ENCODE measurements around the gene IGFBP5. TPM values are rescaled to one million over a fixed set of nuclear protein-coding genes. Genes with fewer than 3 reads are reported as not detected.

IGFBP5 gene
- polyA plus RNA-seq, 2 donors: 29.4 to 46.5 TPM

GRCh38 chr2:216673021-216673420 is 22.3 kb downstream of the IGFBP5 start:
- peak overlapping the region in 1 of 2 donors; percentile 33 for H3K27ac ChIP-seq (ENCODE audit: low read depth in 2 of 2, low read length in 1 of 2)
- peaks cover 2 to 3% of the 10 kb centered on the region in 2 donors for H3K4me1 ChIP-seq (ENCODE audit: control insufficient read depth in 2 of 2, insufficient read depth in 2 of 2, low read length in 1 of 2)
- peaks cover 0 to 2% of the 10 kb centered on the region in 2 donors for H3K36me3 ChIP-seq (ENCODE audit: control insufficient read depth in 2 of 2, insufficient read depth in 2 of 2, low read length in 1 of 2)
- 85 to 87% methylated on average over 10 of the region's 10 CpGs for WGBS, 2 donors
- no peaks in the 10 kb centered on the region for H3K9me3 ChIP-seq (ENCODE audit: control insufficient read depth in 2 of 2, insufficient read depth in 1 of 2, low read depth in 1 of 2, low read length in 1 of 2)
- H3K4me3 ChIP-seq (ENCODE audit: low read depth in 1 of 2, low read length in 2 of 2): no peak overlapping the region
- no peaks in the 10 kb centered on the region for H3K27me3 ChIP-seq (ENCODE audit: control insufficient read depth in 1 of 2, insufficient read depth in 2 of 2, low read length in 2 of 2)

GRCh38 chr2:216672466-216672865 is 22.9 kb downstream of the IGFBP5 start:
- H3K27ac ChIP-seq (ENCODE audit: low read depth in 2 of 2, low read length in 1 of 2): no peak overlapping the region
- H3K36me3 ChIP-seq (ENCODE audit: control insufficient read depth in 2 of 2, insufficient read depth in 2 of 2, low read length in 1 of 2): peaks cover 0 to 2% of the 10 kb centered on the region in 2 donors
- 82 to 85% methylated on average over 10 of the region's 10 CpGs for WGBS, 2 donors
- no peak overlapping the region for H3K4me3 ChIP-seq (ENCODE audit: low read depth in 1 of 2, low read length in 2 of 2)
- no peaks in the 10 kb centered on the region for H3K9me3 ChIP-seq (ENCODE audit: control insufficient read depth in 2 of 2, insufficient read depth in 1 of 2, low read depth in 1 of 2, low read length in 1 of 2)
- peaks cover 0 to 3% of the 10 kb centered on the region in 2 donors for H3K4me1 ChIP-seq (ENCODE audit: control insufficient read depth in 2 of 2, insufficient read depth in 2 of 2, low read length in 1 of 2)
- H3K27me3 ChIP-seq (ENCODE audit: control insufficient read depth in 1 of 2, insufficient read depth in 2 of 2, low read length in 2 of 2): no peaks in the 10 kb centered on the region

GRCh38 chr2:216671791-216672343 is 23.5 kb downstream of the IGFBP5 start:
- Histone ChIP-seq H3K4me1 (ENCODE audit: control insufficient read depth in 2 of 2, insufficient read depth in 2 of 2, low read length in 1 of 2) (peaks cover 0 to 3% of the 10 kb centered on the region in 2 donors), H3K9me3 (ENCODE audit: control insufficient read depth in 2 of 2, insufficient read depth in 1 of 2, low read depth in 1 of 2, low read length in 1 of 2) (no peaks in the 10 kb centered on the region), H3K27ac (ENCODE audit: low read depth in 2 of 2, low read length in 1 of 2) (no peak overlapping the region), H3K27me3 (ENCODE audit: control insufficient read depth in 1 of 2, insufficient read depth in 2 of 2, low read length in 2 of 2) (no peaks in the 10 kb centered on the region), H3K36me3 (ENCODE audit: control insufficient read depth in 2 of 2, insufficient read depth in 2 of 2, low read length in 1 of 2) (peaks cover 0 to 2% of the 10 kb centered on the region in 2 donors), H3K4me3 (ENCODE audit: low read depth in 1 of 2, low read length in 2 of 2) (no peak overlapping the region)
- WGBS, 2 donors: 76 to 88% methylated on average over 12 of the region's 12 CpGs

- 81 to 82% methylated on average over 11 of the region's 11 CpGs for WGBS, 2 donors
- Histone ChIP-seq H3K9me3 (ENCODE audit: control insufficient read depth in 2 of 2, insufficient read depth in 1 of 2, low read depth in 1 of 2, low read length in 1 of 2) (no peaks in the 10 kb centered on the region), H3K4me3 (ENCODE audit: low read depth in 1 of 2, low read length in 2 of 2) (no peak overlapping the region), H3K27ac (ENCODE audit: low read depth in 2 of 2, low read length in 1 of 2) (no peak overlapping the region), H3K36me3 (ENCODE audit: control insufficient read depth in 2 of 2, insufficient read depth in 2 of 2, low read length in 1 of 2) (peaks cover 0 to 2% of the 10 kb centered on the region in 2 donors), H3K4me1 (ENCODE audit: control insufficient read depth in 2 of 2, insufficient read depth in 2 of 2, low read length in 1 of 2) (peaks cover 3% of the 10 kb centered on the region in 2 donors), H3K27me3 (ENCODE audit: control insufficient read depth in 1 of 2, insufficient read depth in 2 of 2, low read length in 2 of 2) (no peaks in the 10 kb centered on the region)
Measured at GRCh38 chr2:216671081-216671411, 24.3 kb downstream of the IGFBP5 start.

GRCh38 chr2:216670266-216671080 is 24.9 kb downstream of the IGFBP5 start:
- Histone ChIP-seq H3K36me3 (ENCODE audit: control insufficient read depth in 2 of 2, insufficient read depth in 2 of 2, low read length in 1 of 2) (peaks cover 0 to 2% of the 10 kb centered on the region in 2 donors), H3K27ac (ENCODE audit: low read depth in 2 of 2, low read length in 1 of 2) (no peak overlapping the region), H3K4me3 (ENCODE audit: low read depth in 1 of 2, low read length in 2 of 2) (no peak overlapping the region), H3K4me1 (ENCODE audit: control insufficient read depth in 2 of 2, insufficient read depth in 2 of 2, low read length in 1 of 2) (peaks cover 3 to 8% of the 10 kb centered on the region in 2 donors), H3K9me3 (ENCODE audit: control insufficient read depth in 2 of 2, insufficient read depth in 1 of 2, low read depth in 1 of 2, low read length in 1 of 2) (no peaks in the 10 kb centered on the region), H3K27me3 (ENCODE audit: control insufficient read depth in 1 of 2, insufficient read depth in 2 of 2, low read length in 2 of 2) (no peaks in the 10 kb centered on the region)
- WGBS, 2 donors: 65 to 66% methylated on average over 14 to 17 of the region's 17 CpGs

GRCh38 chr2:216666461-216667233 is 28.7 kb downstream of the IGFBP5 start:
- H3K4me3 ChIP-seq (ENCODE audit: low read depth in 1 of 2, low read length in 2 of 2): no peak overlapping the region
- no peak overlapping the region for H3K27ac ChIP-seq (ENCODE audit: low read depth in 2 of 2, low read length in 1 of 2)
- no peaks in the 10 kb centered on the region for H3K9me3 ChIP-seq (ENCODE audit: control insufficient read depth in 2 of 2, insufficient read depth in 1 of 2, low read depth in 1 of 2, low read length in 1 of 2)
- H3K4me1 ChIP-seq (ENCODE audit: control insufficient read depth in 2 of 2, insufficient read depth in 2 of 2, low read length in 1 of 2): peaks cover 5 to 13% of the 10 kb centered on the region in 2 donors
- H3K27me3 ChIP-seq (ENCODE audit: control insufficient read depth in 1 of 2, insufficient read depth in 2 of 2, low read length in 2 of 2): no peaks in the 10 kb centered on the region
- peaks cover 0 to 4% of the 10 kb centered on the region in 2 donors for H3K36me3 ChIP-seq (ENCODE audit: control insufficient read depth in 2 of 2, insufficient read depth in 2 of 2, low read length in 1 of 2)
- 13 to 14% methylated on average over 9 of the region's 9 CpGs for WGBS, 2 donors

- H3K27ac ChIP-seq (ENCODE audit: low read depth in 2 of 2, low read length in 1 of 2): peak overlapping the region; percentile 25 to 56
Measured at GRCh38 chr2:216665717-216666116, 29.6 kb downstream of the IGFBP5 start.

GRCh38 chr2:216665242-216665641 is 30.1 kb downstream of the IGFBP5 start:
- Histone ChIP-seq H3K4me3 (ENCODE audit: low read depth in 1 of 2, low read length in 2 of 2) (no peak overlapping the region), H3K36me3 (ENCODE audit: control insufficient read depth in 2 of 2, insufficient read depth in 2 of 2, low read length in 1 of 2) (peaks cover 0 to 7% of the 10 kb centered on the region in 2 donors), H3K27me3 (ENCODE audit: control insufficient read depth in 1 of 2, insufficient read depth in 2 of 2, low read length in 2 of 2) (no peaks in the 10 kb centered on the region), H3K27ac (ENCODE audit: low read depth in 2 of 2, low read length in 1 of 2) (peak overlapping the region; percentile 25 to 84), H3K4me1 (ENCODE audit: control insufficient read depth in 2 of 2, insufficient read depth in 2 of 2, low read length in 1 of 2) (peaks cover 5 to 13% of the 10 kb centered on the region in 2 donors), H3K9me3 (ENCODE audit: control insufficient read depth in 2 of 2, insufficient read depth in 1 of 2, low read depth in 1 of 2, low read length in 1 of 2) (no peaks in the 10 kb centered on the region)
- WGBS, 2 donors: 23 to 28% methylated on average over 7 of the region's 7 CpGs

More at GRCh38 chr2:216665717-216666116, 29.6 kb downstream of the IGFBP5 start:
- H3K4me3 ChIP-seq (ENCODE audit: low read depth in 1 of 2, low read length in 2 of 2): no peak overlapping the region
- no peaks in the 10 kb centered on the region for H3K9me3 ChIP-seq (ENCODE audit: control insufficient read depth in 2 of 2, insufficient read depth in 1 of 2, low read depth in 1 of 2, low read length in 1 of 2)
- peaks cover 5 to 13% of the 10 kb centered on the region in 2 donors for H3K4me1 ChIP-seq (ENCODE audit: control insufficient read depth in 2 of 2, insufficient read depth in 2 of 2, low read length in 1 of 2)
- no peaks in the 10 kb centered on the region for H3K27me3 ChIP-seq (ENCODE audit: control insufficient read depth in 1 of 2, insufficient read depth in 2 of 2, low read length in 2 of 2)
- H3K36me3 ChIP-seq (ENCODE audit: control insufficient read depth in 2 of 2, insufficient read depth in 2 of 2, low read length in 1 of 2): peaks cover 0 to 7% of the 10 kb centered on the region in 2 donors
- 32 to 35% methylated on average over 12 of the region's 12 CpGs for WGBS, 2 donors

GRCh38 chr2:216664593-216665034 is 30.7 kb downstream of the IGFBP5 start:
- Histone ChIP-seq H3K9me3 (ENCODE audit: control insufficient read depth in 2 of 2, insufficient read depth in 1 of 2, low read depth in 1 of 2, low read length in 1 of 2) (no peaks in the 10 kb centered on the region), H3K27me3 (ENCODE audit: control insufficient read depth in 1 of 2, insufficient read depth in 2 of 2, low read length in 2 of 2) (no peaks in the 10 kb centered on the region), H3K4me3 (ENCODE audit: low read depth in 1 of 2, low read length in 2 of 2) (no peak overlapping the region), H3K27ac (ENCODE audit: low read depth in 2 of 2, low read length in 1 of 2) (peak overlapping the region; percentile 25 to 84), H3K36me3 (ENCODE audit: control insufficient read depth in 2 of 2, insufficient read depth in 2 of 2, low read length in 1 of 2) (peaks cover 0 to 7% of the 10 kb centered on the region in 2 donors), H3K4me1 (ENCODE audit: control insufficient read depth in 2 of 2, insufficient read depth in 2 of 2, low read length in 1 of 2) (peaks cover 5 to 15% of the 10 kb centered on the region in 2 donors)
- 46 to 60% methylated on average over 6 of the region's 6 CpGs for WGBS, 2 donors

All from esophagus (tissue), 2 donors.